ENCODE results near the gene SYNJ2. TPM values are rescaled to one million over a fixed set of nuclear protein-coding genes. Genes with fewer than 3 reads are reported as not detected.

The SYNJ2 gene
- total RNA-seq, 1 donor from 2014 or later = 23.6 TPM

DNA sequence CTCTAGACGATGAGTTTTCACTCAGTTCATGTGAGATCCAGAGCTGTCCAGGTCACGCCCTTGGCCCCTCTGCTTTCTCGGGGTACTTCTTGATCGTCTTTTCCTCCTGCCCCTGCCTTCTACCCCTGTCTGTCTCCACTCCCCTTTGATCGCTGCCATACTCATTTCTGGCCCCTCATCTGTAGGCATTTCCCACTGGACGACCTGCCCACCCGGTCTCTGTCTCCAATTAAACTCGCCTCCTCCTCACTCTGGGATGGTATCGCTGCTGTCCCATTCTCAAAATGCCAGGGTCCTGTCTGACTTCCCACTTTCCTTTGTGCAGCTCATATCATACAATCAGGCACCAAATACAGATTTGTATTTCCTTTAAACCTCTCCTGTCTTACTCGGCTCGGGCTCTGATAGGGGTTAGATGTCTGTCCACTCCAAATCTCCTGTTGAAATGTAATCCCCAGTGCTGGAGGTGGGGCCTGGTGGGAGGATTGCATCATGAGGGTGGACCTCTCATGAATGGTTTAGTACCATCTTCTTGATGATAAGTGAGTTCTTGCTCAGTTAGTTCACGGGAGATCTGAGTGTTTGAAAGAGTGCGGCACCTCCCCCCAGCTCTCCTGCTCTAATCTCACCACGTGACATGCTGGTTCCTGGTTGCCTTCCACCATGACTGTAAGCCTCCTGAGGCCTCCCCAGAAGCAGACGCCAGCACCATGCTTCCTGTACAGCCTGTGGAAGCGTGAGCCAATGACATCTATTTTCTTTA, 3.5 kb upstream of the SYNJ2 start:
- DNase-seq (ENCODE audit: low spot score) = no peak

- DNase-seq (ENCODE audit: low spot score) = no peak
Measured at GRCh38 chr6:157980288-157981131, 1.2 kb upstream of the SYNJ2 start.

DNA sequence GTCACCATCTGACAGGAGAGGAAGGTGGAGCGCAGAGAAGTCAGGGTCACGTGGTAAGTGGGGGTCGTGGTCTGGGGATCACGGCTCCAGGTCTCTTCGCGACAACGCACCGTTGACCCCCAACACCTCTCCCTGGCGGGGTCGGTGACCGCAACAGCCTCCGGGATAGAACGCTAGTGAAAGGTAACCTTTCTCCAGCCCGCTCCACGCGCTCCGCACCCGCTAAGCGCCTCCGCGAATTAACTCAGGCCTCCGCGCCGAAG, 600 bp upstream of the SYNJ2 start:
- no peak for DNase-seq (ENCODE audit: low spot score)

- DNase-seq (ENCODE audit: low spot score) = no peak
Measured at GRCh38 chr6:157982102-157982562, 469 bp downstream of the SYNJ2 start.

DNA sequence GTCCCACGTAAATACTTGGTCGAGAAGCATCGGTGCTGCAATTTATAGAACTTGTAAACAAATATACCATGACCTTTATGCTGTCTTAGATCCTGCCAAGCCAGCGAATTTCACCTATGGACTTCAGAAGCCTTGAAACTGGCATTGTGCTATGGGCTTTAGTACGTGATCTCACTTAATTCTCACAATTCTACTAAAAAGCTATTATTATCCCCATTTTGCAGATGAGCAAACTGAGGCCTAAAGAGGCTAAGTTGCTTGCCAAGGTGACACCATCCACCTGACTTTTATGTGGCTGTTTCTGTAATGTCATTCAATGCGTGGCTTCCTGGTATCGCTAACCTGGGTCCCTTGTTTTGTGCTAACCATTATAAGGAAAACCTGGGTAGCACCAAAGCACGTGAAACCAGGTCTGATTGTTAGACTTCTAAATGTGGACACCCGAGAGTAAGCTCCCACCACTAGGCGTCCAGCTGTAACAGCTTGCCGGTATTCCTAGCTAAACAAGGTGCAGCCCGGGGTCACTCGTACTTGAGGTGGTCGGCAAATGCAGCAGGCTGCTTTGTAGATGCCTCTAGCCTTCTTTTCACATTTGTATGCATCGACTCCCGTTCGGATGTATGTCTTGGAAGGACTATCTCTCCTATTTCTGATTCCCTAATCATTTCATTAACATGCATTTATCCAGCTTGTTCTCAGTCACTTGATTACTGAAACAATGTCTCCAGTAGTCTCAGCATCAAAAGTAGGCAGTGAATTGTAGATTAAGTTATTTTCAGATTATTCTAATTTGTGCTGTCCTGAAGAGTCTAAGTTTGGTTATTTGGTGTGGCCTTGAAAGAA, 1.1 kb downstream of the SYNJ2 start:
- DNase-seq (ENCODE audit: low spot score) = no peak

DNA sequence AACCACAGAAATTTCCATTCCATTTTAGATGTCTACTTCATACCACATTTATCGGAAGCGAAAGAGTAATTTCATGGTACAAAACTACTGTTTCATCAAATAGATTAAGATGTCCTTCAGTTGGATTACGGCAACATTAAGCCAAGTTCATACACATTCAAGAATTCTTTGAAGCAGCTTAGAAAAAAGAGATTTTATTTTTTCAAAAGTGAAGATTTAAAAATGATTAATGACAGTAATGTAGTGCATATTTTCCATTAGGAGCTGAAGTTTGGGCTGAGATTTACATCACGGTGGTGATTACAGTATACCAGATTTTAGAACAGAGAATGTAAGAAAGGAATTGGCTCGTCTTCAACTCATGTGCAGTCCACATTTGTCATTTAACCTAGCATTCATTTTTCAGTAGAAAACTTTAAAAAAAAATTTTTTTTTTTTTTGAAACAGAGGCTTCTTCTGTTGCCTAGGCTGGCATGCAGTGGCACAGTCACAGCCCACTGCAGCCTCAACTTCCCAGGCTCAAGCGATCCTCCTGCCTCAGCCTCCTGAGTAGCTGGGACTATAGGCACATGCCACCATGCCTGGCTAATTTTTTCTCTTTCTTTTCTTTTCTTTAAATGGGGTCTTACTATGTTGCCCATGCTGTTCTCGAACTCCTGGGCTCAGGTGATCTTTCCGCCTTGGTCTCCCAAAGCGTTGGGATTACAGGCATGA, 1.9 kb downstream of the SYNJ2 start:
- no peak for DNase-seq (ENCODE audit: low spot score)

DNA sequence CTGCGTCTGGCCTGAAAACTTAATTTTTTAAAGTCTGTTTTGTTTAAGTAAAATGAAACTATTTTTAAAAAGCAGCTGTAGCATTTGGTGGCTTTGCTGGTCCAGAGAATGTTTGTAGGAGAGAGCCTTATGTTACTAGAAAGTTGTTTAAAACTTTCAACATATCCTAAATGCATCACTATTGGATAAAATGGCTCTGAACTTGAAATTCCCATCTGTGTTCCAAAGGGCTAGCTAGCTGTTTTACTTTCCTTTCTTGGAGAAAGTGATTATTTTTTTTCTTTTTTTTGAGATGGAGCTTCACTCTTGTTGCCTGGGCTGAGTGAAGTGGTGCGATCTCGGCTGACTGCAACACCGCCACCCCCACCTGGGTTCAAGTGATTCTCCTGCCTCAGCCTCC, 2.5 kb downstream of the SYNJ2 start:
- no peak for DNase-seq (ENCODE audit: low spot score)

DNA sequence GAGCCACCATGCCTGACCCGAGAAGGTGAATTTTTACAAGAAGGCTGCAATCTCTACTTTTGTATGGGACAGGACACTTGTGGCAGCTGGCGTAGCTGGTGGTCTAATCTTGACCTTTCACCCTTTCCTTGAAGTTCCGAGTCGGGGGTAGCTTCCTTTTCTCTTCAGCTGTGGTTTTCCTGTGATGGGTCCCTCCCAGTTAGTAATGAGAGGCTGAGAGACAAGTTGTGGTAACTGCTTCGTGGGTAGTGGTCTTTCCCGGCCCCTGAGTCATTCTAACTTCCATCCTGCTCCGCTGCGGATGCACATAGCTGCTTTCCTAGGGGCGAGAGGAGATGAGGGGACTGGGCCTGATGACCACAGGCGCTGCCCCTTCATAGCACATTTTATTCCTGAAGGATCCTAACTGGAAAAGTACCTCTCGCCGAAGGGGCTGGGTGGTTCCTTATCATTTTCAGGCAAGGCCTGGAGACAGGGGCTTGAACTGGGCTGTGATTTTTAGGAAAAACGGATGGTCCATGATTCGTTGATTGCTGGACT, 3.1 kb downstream of the SYNJ2 start:
- DNase-seq (ENCODE audit: low spot score) = no peak

DNA sequence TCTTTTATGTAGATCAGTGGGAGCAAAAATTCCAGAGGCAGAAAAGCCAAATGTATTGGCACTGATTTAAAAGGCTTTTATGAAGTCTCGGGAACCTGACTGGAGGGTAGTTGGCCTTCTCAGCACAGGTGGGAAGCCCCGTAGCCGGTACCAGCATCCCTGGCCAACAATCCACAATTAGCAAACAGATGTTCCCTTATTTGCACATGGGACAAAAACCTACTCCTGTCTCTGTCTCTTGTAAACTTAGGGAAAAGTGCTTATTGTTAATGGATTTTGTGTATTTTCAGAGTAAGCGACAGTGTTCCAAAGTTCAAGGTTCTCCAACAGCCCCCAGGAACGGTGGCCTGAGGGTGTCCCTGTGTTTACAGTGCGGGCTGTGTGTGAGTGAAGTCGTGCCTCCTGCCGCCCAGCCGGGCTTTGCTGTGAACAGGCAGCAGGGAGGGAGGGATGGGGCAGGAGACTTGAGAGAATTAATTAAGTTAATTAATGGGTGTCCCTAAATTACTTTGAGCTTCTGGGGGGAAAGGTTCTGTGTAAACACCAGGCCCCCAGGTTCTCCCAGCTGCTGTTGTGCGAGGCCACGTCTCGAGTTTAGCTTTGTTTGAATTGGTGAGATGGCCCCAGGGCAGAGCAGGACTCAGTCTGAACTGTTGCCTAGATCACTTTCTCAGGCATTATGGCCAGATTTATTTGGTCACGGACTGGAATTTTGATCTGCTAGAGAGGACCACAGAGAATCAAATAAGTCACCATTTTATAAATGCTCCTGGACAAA, 3.9 kb downstream of the SYNJ2 start:
- DNase-seq (ENCODE audit: low spot score) = no peak

DNA sequence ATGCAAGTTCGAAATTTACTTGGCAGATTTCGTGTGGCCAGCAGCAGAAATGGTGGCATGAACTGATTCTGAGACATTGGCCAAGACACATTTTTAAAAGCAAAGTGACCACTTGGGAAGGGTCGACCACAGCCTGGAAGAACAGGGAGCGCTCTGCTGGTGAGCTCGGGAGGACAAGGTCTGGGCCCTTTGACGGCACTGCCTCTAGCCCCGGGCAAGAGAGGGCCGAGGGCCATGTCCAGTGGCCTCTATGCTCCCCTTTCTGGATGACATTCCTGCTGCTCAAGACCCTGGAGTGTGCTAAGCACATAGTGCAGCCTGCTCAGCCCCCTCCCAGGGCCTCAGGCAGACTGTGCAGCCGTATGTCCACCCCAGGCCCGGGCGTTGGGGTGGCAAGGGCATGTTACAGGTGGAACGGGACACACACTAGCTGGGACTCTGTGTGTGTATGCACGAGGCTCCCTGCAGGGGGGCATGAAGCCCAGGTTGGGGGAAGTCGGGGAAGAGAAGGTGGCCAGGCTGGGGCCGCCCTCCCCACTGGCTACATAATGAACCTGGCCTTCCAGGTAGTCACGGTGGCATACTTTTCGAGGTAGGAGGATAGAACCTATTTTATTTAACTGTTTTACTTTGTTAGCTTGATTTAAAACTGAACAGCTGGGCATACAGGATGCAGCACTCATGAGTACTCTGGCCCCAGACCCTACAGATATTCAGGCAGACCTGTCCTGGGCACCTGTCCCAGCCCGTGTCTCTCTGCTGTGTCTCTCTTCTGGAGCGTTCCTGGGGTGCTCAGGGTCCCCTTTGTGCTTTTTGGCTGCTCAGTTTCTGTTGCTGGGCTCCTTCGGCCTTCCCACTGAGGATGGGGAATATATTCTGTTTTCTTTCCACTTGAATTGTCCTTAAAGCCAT, 6.4 kb downstream of the SYNJ2 start:
- no peak for DNase-seq (ENCODE audit: low spot score)

GRCh38 chr6:157988700-157989063, 7.0 kb downstream of the SYNJ2 start:
- DNase-seq (ENCODE audit: low spot score) = no peak

GRCh38 chr6:157989541-157990289, 8.1 kb downstream of the SYNJ2 start:
- DNase-seq (ENCODE audit: low spot score) = peak; percentile 73

- DNase-seq (ENCODE audit: low spot score) = no peak
Measured at GRCh38 chr6:157990321-157991066, 8.8 kb downstream of the SYNJ2 start.

DNA sequence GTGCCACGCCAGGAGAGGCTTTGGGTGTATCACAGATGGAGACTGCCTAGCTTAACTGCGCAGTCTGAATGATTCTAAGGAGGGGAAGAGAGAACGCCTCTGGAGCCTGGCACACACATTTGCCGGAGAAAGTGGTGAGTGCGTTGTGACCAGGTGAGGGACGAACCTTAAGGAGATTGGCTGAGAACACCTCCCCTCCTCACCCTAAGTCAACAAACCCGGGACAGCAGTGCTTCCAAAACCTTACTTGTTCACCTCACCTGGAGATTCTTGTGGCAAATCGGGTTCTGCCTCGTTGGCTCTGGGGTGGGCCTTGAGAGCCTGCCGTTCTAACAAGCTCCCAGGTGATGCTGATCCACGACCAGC, 9.4 kb downstream of the SYNJ2 start:
- DNase-seq (ENCODE audit: low spot score) = no peak

GRCh38 chr6:157993076-157993475, 11.4 kb downstream of the SYNJ2 start:
- no peak for DNase-seq (ENCODE audit: low spot score)

DNA sequence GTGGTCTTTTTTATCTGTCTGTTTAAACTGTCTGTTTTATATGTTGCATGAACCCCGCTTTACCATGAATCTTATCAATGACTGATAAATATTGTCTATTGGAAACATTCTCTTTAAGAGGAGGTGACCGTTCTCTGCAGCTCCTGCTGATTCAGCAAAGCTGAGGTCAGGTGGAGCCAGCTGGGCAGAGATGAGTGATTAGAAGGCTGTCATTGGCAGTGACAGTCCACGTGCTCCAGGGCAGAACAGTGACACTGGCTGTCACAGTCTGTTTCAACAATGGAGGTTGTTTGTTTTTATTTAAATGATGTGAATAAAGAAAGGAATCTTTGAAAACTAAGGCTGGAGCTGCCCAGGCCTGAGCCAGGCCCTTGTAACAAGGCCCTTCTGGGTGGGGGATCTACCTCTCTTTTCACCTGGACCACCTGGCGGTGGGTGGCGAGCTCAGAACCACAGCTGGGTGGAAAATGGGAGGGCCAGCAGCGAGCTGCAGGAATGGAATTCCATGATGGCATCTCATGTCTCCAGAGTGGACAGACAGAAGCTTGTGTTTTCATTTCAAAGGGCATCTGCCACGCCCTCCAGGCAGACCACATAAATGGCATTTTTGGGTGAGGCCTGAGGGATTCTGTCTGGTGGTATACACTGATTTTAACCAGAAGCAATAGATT, 12.6 kb downstream of the SYNJ2 start:
- DNase-seq (ENCODE audit: low spot score) = no peak

- DNase-seq (ENCODE audit: low spot score) = no peak
Measured at GRCh38 chr6:157995458-157995857, 13.8 kb downstream of the SYNJ2 start.
